ENCODE data around the gene WNT5B.
"Not testable (repeated sequence)": the region's sequence is repeated elsewhere in the genome, so short reads cannot be mapped to it uniquely, and the experiment has no call there.

WNT5B gene

DNA sequence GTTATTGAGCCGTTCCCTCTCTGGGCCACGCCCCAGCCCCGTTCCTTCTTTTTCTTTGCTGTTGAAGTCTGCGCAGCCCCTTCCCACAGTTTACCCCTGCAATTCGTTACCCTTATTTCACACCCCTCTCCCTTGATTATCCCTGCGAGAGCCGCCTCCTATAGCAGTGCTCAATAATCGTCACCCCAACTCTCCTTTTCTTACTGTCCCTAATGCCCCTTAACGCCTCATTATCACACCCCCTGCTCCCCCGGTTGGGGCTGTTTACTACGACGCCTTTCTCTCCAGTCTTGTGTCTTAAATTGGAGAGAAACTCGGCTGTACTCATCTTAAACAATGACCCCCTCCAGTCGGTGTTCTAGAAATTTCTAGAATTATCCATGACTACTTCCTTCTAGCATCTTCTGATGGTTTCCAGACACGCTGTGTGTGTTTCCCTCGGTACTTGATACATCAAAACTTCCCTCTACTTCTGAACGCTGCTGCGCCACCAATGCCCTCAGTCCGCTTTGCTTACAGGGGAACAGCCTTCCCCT is 33.9 kb upstream of the WNT5B start:
- WGBS (ENCODE audit: extremely low coverage, insufficient coverage, insufficient read length), result no CpG with 5 or more reads among the region's 19 CpGs
- no peaks in the 10 kb centered on the region for H3K9me3 ChIP-seq (ENCODE audit: insufficient read depth, low read depth, low read length)

DNA sequence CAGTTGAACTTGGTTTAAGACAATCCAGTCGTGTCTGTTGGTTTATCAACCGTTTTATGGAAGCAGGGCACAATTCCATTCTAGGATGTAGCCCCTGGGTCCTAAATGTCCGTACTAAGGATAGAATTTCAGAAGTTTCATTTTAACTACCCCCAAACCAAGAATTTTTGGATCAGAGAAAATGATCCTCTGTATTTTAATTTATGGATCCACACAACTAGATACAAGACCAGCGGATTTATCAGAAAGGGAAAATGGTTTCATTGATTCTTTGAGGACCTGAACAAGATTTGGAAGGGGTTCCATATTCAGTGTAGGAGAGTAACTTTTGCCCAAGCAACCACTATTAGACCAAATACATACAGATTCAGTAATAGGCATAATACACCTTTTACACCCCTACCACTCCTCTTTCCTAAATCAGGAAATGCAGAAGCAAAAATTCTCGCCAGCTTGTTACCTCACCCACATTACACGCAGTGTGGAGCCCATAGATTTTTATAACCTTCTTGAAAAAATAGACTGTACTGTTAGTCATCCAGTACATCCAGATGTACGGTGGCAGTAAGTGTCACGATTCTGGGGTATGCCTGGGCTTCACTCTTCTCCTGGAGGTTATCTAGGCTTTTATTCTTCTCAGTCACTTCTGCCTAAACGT is 33.2 kb upstream of the WNT5B start:
- Histone ChIP-seq H3K9me3 (ENCODE audit: insufficient read depth, low read depth, low read length) (no peaks in the 10 kb centered on the region), H3K4me3 (ENCODE audit: low read depth, low read length) (no peak overlapping the region), H3K18ac (ENCODE audit: low read length) (no peak overlapping the region), H3K14ac (ENCODE audit: low read length) (no peak overlapping the region), H2AFZ (ENCODE audit: insufficient read depth, low read length, poor library complexity) (no peak overlapping the region), H4K91ac (ENCODE audit: low read depth, low read length) (no peak overlapping the region), H2BK12ac (ENCODE audit: low read length) (no peak overlapping the region), H3K27me3 (ENCODE audit: insufficient read depth, low read length) (no peaks in the 10 kb centered on the region), H2BK120ac (ENCODE audit: insufficient read depth, low read length, poor library complexity) (no peak overlapping the region), H3K4me1 (ENCODE audit: control insufficient read depth in 1 of 2, insufficient read depth in 2 of 2, low read length in 2 of 2) (peaks cover 15 to 20% of the 10 kb centered on the region in 2 experiments), H3K79me2 (ENCODE audit: control insufficient read depth, insufficient read depth, low read length, poor library complexity) (peaks cover 3% of the 10 kb centered on the region), H3K9ac (ENCODE audit: low read length) (no peak overlapping the region), H4K8ac (ENCODE audit: low read depth, low read length) (no peak overlapping the region), H3K79me1 (ENCODE audit: low read length) (peaks cover 7% of the 10 kb centered on the region), H3K27ac (ENCODE audit: low read depth, low read length) (no peak overlapping the region), H2AK5ac (ENCODE audit: low read length) (no peak overlapping the region), H2BK5ac (ENCODE audit: low read depth, low read length, poor library complexity) (no peak overlapping the region), H3K4ac (ENCODE audit: low read depth, low read length) (no peak overlapping the region), H3K4me2 (ENCODE audit: low read length) (peak overlapping the region; percentile 95), H3K23ac (ENCODE audit: low read length) (no peak overlapping the region), H4K12ac (ENCODE audit: low read depth, low read length) (no peak overlapping the region), H3K36me3 (ENCODE audit: control insufficient read depth in 1 of 2, insufficient read depth in 2 of 2, low read length in 2 of 2) (peaks cover 0 to 2% of the 10 kb centered on the region in 2 experiments)
- DNase-seq, result no peak
- no CpG with 5 or more reads among the region's 9 CpGs for WGBS (ENCODE audit: extremely low coverage, insufficient coverage, insufficient read length)

More for the DNA sequence above, 33.9 kb upstream of the WNT5B start:
- H3K36me3 ChIP-seq (ENCODE audit: control insufficient read depth in 1 of 2, insufficient read depth in 2 of 2, low read length in 2 of 2), result peaks cover 0 to 2% of the 10 kb centered on the region in 2 experiments
- H2BK120ac ChIP-seq (ENCODE audit: insufficient read depth, low read length, poor library complexity), result no peak overlapping the region
- peak overlapping the region; percentile 82 for H4K91ac ChIP-seq (ENCODE audit: low read depth, low read length)
- peak overlapping the region; percentile 91 for H3K27ac ChIP-seq (ENCODE audit: low read depth, low read length)
- peaks cover 3% of the 10 kb centered on the region for H3K79me2 ChIP-seq (ENCODE audit: control insufficient read depth, insufficient read depth, low read length, poor library complexity)
- H2AFZ ChIP-seq (ENCODE audit: insufficient read depth, low read length, poor library complexity), result peak overlapping the region; percentile 58
- H2BK12ac ChIP-seq (ENCODE audit: low read length), result peak overlapping the region; percentile 15
- H2BK5ac ChIP-seq (ENCODE audit: low read depth, low read length, poor library complexity), result no peak overlapping the region
- H3K4me1 ChIP-seq (ENCODE audit: control insufficient read depth in 1 of 2, insufficient read depth in 2 of 2, low read length in 2 of 2), result peaks cover 15 to 26% of the 10 kb centered on the region in 2 experiments
- peak overlapping the region; percentile 95 for H3K4me2 ChIP-seq (ENCODE audit: low read length)
- peak overlapping the region; percentile 7 for H3K14ac ChIP-seq (ENCODE audit: low read length)
- no peak overlapping the region for H2AK5ac ChIP-seq (ENCODE audit: low read length)
- H4K8ac ChIP-seq (ENCODE audit: low read depth, low read length), result peak overlapping the region; percentile 63
- peak overlapping the region; percentile 70 for H3K23ac ChIP-seq (ENCODE audit: low read length)
- peak in 1 of 2 donors; percentile 36 for DNase-seq
- H3K4me3 ChIP-seq (ENCODE audit: low read depth, low read length), result peak overlapping the region; percentile 79
- no peak overlapping the region for H4K12ac ChIP-seq (ENCODE audit: low read depth, low read length)
- H3K18ac ChIP-seq (ENCODE audit: low read length), result peak overlapping the region; percentile 28
- H3K27me3 ChIP-seq (ENCODE audit: insufficient read depth, low read length), result no peaks in the 10 kb centered on the region
- H3K4ac ChIP-seq (ENCODE audit: low read depth, low read length), result no peak overlapping the region
- H3K9ac ChIP-seq (ENCODE audit: low read length), result peak overlapping the region; percentile 20
- H3K79me1 ChIP-seq (ENCODE audit: low read length), result peaks cover 7% of the 10 kb centered on the region

DNA sequence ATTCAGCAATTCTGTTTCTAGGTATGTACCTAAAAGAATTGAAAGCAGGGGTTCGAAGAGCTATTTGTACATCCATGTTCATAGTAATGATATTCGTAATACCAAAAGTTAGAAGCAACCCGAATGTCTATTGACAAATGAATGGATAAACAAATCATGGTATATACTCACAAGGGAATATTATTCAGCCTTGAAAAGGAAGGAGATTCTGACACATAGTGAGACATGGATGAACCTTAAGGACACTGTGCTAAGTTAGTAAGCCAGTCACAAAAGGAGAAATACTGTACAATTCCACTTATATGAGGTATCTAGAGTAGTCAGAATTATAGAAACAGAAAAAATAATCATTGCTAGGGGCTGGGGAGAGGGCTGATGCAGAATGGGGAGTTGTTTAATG is 30.3 kb upstream of the WNT5B start:
- H4K8ac ChIP-seq (ENCODE audit: low read depth, low read length), result no peak overlapping the region
- no CpG with 5 or more reads among the region's 3 CpGs for WGBS (ENCODE audit: extremely low coverage, insufficient coverage, insufficient read length)
- no peaks in the 10 kb centered on the region for H3K9me3 ChIP-seq (ENCODE audit: insufficient read depth, low read depth, low read length)
- no peak overlapping the region for H4K12ac ChIP-seq (ENCODE audit: low read depth, low read length)
- no peak overlapping the region for H3K9ac ChIP-seq (ENCODE audit: low read length)
- peaks cover under 1 to 3% of the 10 kb centered on the region in 2 experiments for H3K4me1 ChIP-seq (ENCODE audit: control insufficient read depth in 1 of 2, insufficient read depth in 2 of 2, low read length in 2 of 2)
- H2BK120ac ChIP-seq (ENCODE audit: insufficient read depth, low read length, poor library complexity), result no peak overlapping the region
- H3K27ac ChIP-seq (ENCODE audit: low read depth, low read length), result no peak overlapping the region
- no peak overlapping the region for H4K91ac ChIP-seq (ENCODE audit: low read depth, low read length)
- H2BK5ac ChIP-seq (ENCODE audit: low read depth, low read length, poor library complexity), result no peak overlapping the region
- H3K4me2 ChIP-seq (ENCODE audit: low read length), result no peak overlapping the region
- peaks cover 6% of the 10 kb centered on the region for H3K79me1 ChIP-seq (ENCODE audit: low read length)
- H3K36me3 ChIP-seq (ENCODE audit: control insufficient read depth in 1 of 2, insufficient read depth in 2 of 2, low read length in 2 of 2), result no peaks in the 10 kb centered on the region
- H3K23ac ChIP-seq (ENCODE audit: low read length), result no peak overlapping the region
- no peak overlapping the region for H2BK12ac ChIP-seq (ENCODE audit: low read length)
- H2AK5ac ChIP-seq (ENCODE audit: low read length), result no peak overlapping the region
- no peak for DNase-seq
- H2AFZ ChIP-seq (ENCODE audit: insufficient read depth, low read length, poor library complexity), result no peak overlapping the region
- no peak overlapping the region for H3K4ac ChIP-seq (ENCODE audit: low read depth, low read length)
- no peak overlapping the region for H3K18ac ChIP-seq (ENCODE audit: low read length)
- H3K14ac ChIP-seq (ENCODE audit: low read length), result no peak overlapping the region
- peaks cover 3% of the 10 kb centered on the region for H3K79me2 ChIP-seq (ENCODE audit: control insufficient read depth, insufficient read depth, low read length, poor library complexity)
- no peak overlapping the region for H3K4me3 ChIP-seq (ENCODE audit: low read depth, low read length)
- no peaks in the 10 kb centered on the region for H3K27me3 ChIP-seq (ENCODE audit: insufficient read depth, low read length)

DNA sequence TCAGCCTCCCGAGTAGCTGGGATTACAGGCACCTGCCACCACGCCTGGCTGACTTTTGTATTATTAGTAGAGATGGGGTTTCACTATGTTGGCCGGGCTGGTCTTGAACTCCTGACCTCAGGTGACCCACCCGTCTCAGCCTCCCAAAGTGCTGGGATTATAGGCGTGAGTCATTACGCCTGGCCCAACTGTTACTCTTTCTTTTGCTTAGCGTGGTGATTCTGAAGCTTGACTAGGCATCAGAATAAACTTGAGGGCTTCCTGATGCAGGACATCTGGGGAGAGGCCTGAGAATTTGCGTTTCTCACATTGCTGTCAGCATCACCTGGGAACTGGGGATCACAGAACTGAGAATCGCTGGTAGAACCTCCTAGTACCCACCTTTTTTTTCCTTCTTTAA is 26.3 kb upstream of the WNT5B start:
- H3K4me2 ChIP-seq (ENCODE audit: low read length); H3K9me3 ChIP-seq (ENCODE audit: insufficient read depth, low read depth, low read length); H3K18ac ChIP-seq (ENCODE audit: low read length); H3K79me2 ChIP-seq (ENCODE audit: control insufficient read depth, insufficient read depth, low read length, poor library complexity); H4K12ac ChIP-seq (ENCODE audit: low read depth, low read length); H3K4me3 ChIP-seq (ENCODE audit: low read depth, low read length); H3K27me3 ChIP-seq (ENCODE audit: insufficient read depth, low read length); H3K14ac ChIP-seq (ENCODE audit: low read length); H3K27ac ChIP-seq (ENCODE audit: low read depth, low read length); H2AFZ ChIP-seq (ENCODE audit: insufficient read depth, low read length, poor library complexity); H3K4ac ChIP-seq (ENCODE audit: low read depth, low read length); H3K79me1 ChIP-seq (ENCODE audit: low read length); DNase-seq; H3K4me1 ChIP-seq (ENCODE audit: control insufficient read depth in 1 of 2, insufficient read depth in 2 of 2, low read length in 2 of 2); H4K91ac ChIP-seq (ENCODE audit: low read depth, low read length); H2BK5ac ChIP-seq (ENCODE audit: low read depth, low read length, poor library complexity); H2AK5ac ChIP-seq (ENCODE audit: low read length); H4K8ac ChIP-seq (ENCODE audit: low read depth, low read length); H3K9ac ChIP-seq (ENCODE audit: low read length); H2BK120ac ChIP-seq (ENCODE audit: insufficient read depth, low read length, poor library complexity); H2BK12ac ChIP-seq (ENCODE audit: low read length); H3K36me3 ChIP-seq (ENCODE audit: control insufficient read depth in 1 of 2, insufficient read depth in 2 of 2, low read length in 2 of 2); H3K23ac ChIP-seq (ENCODE audit: low read length): not testable (repeated sequence)
- no CpG with 5 or more reads among the region's 9 CpGs for WGBS (ENCODE audit: extremely low coverage, insufficient coverage, insufficient read length)
